Smooth muscle cell (in vitro differentiated cells): ENCODE data around the gene RHCG. TPM values are rescaled to one million over a fixed set of nuclear protein-coding genes. Genes with fewer than 3 reads are reported as not detected.

Source experiments
- DNase-seq: peaks from one replicate; lab custom pipeline; 2025; ENCODE audit not compliant: unreplicated experiment; lab: John Stamatoyannopoulos, UW
- H2AFZ ChIP-seq: fragments of 200-600 bp; sonication (generic); 2 replicates; pipeline ENCODE4 v1.6.0; 2016; ENCODE audit warnings: antibody characterized with exemption, low read depth, mild to moderate bottlenecking
- H3F3A ChIP-seq: fragments of 200-600 bp; sonication (generic); 2 replicates; pipeline ENCODE4 v1.6.0; 2017; ENCODE audit warnings: antibody characterized with exemption, low read depth
- H3K27ac ChIP-seq: fragments of 200-600 bp; sonication (generic); 2 replicates; pipeline ENCODE4 v1.5.1; 2016; ENCODE audit warnings: low read depth, mild to moderate bottlenecking
- H3K27me3 ChIP-seq: fragments of 200-600 bp; sonication (generic); 2 replicates; pipeline ENCODE4 v1.6.1; 2016; ENCODE audit warnings: low read depth, mild to moderate bottlenecking
- H3K36me3 ChIP-seq: fragments of 200-600 bp; sonication (generic); 2 replicates; pipeline ENCODE4 v1.5.1; 2016; ENCODE audit warnings: low read depth
- H3K4me1 ChIP-seq: fragments of 200-600 bp; sonication (generic); 2 replicates; pipeline ENCODE4 v1.5.1; 2016; ENCODE audit warnings: low read depth
- H3K4me2 ChIP-seq: fragments of 200-600 bp; sonication (generic); 2 replicates; pipeline ENCODE4 v1.6.0; 2016; ENCODE audit warnings: mild to moderate bottlenecking
- H3K4me3 ChIP-seq: fragments of 200-600 bp; sonication (generic); 2 replicates; pipeline ENCODE4 v1.5.1; 2016; ENCODE audit warnings: mild to moderate bottlenecking
- H3K79me2 ChIP-seq: fragments of 200-600 bp; sonication (generic); 2 replicates; pipeline ENCODE4 v1.6.0; 2016; ENCODE audit warnings: low read depth, mild to moderate bottlenecking
- H3K9ac ChIP-seq: fragments of 200-600 bp; sonication (generic); 2 replicates; pipeline ENCODE4 v1.6.0; 2016; ENCODE audit warnings: low read depth
- H3K9me3 ChIP-seq: fragments of 200-600 bp; sonication (generic); replicated peaks from 2 replicates; pipeline ENCODE4 v1.5.1; 2016; ENCODE audit warnings: low read depth
- H4K20me1 ChIP-seq: fragments of 200-600 bp; sonication (generic); 2 replicates; pipeline ENCODE4 v1.6.0; 2016; ENCODE audit warnings: low read depth
- CTCF ChIP-seq: fragments of 200-600 bp; sonication (generic); IDR thresholded peaks from 2 replicates; pipeline ENCODE4 v1.5.1; 2017; ENCODE audit warnings: borderline replicate concordance, mild to moderate bottlenecking, antibody characterized with exemption; ENCODE audit not compliant: insufficient read depth, poor library complexity, severe bottlenecking
- WGBS: methylation state at CpG from one replicate; pipeline ENCODE4 v1.1.7; 2016; ENCODE audit warnings: low lambda C conversion rate; 5-methylcytosine and 5-hydroxymethylcytosine counted together
- polyA plus RNA-seq: library from polyadenylated mRNA; unstranded; fragments of >200 nt; fragmentation: Nextera tagmentation; extraction: Ambion mirVana; gene quantifications from 2 replicates; pipeline ENCODE4 v1.2.1, GENCODE V29; 2016
- total RNA-seq: library from RNA; depleted of rRNA; stranded (reverse); fragments of >200 nt; gene quantifications from 2 replicates; pipeline ENCODE4 v1.2.3, GENCODE V29; 2014

The RHCG gene
- total and polyA plus RNA-seq, 2 experiments from 2014 or later: 10.9 to 12.0 TPM

GRCh38 chr15:89459271-89460038 lies 36.9 kb downstream of the RHCG start:
- H2AFZ ChIP-seq: no peak overlapping the region
- H3K9ac ChIP-seq: no peak overlapping the region
- no peaks in the 10 kb centered on the region for H3K36me3 ChIP-seq
- H3K4me2 ChIP-seq: no peak overlapping the region
- H3K9me3 ChIP-seq: no peaks in the 10 kb centered on the region
- H3K4me3 ChIP-seq: no peak overlapping the region
- no peaks in the 10 kb centered on the region for H3K79me2 ChIP-seq
- no peaks in the 10 kb centered on the region for H4K20me1 ChIP-seq
- no peaks in the 10 kb centered on the region for H3F3A ChIP-seq
- no peak for TF ChIP-seq CTCF
- DNase-seq: no peak
- no peak overlapping the region for H3K27ac ChIP-seq
- H3K4me1 ChIP-seq: peaks cover 8% of the 10 kb centered on the region
- WGBS: 79% methylated on average over 2 of the region's 2 CpGs
- peaks cover 4% of the 10 kb centered on the region for H3K27me3 ChIP-seq

GRCh38 chr15:89458440-89458839 lies 37.9 kb downstream of the RHCG start:
- Histone ChIP-seq H3K27me3 (peaks cover 11% of the 10 kb centered on the region), H3K27ac (no peak overlapping the region), H2AFZ (no peak overlapping the region), H4K20me1 (no peaks in the 10 kb centered on the region), H3K79me2 (no peaks in the 10 kb centered on the region), H3K4me1 (peaks cover 8% of the 10 kb centered on the region), H3K4me2 (no peak overlapping the region), H3F3A (no peaks in the 10 kb centered on the region), H3K36me3 (no peaks in the 10 kb centered on the region), H3K9ac (no peak overlapping the region), H3K4me3 (no peak overlapping the region), H3K9me3 (no peaks in the 10 kb centered on the region)
- no peak for TF ChIP-seq CTCF
- WGBS: 65% methylated on average over 4 of the region's 4 CpGs
- DNase-seq: no peak

- H3K4me3 ChIP-seq: no peak overlapping the region
- H3K4me2 ChIP-seq: no peak overlapping the region
- no peaks in the 10 kb centered on the region for H3F3A ChIP-seq
- H2AFZ ChIP-seq: no peak overlapping the region
- H3K79me2 ChIP-seq: no peaks in the 10 kb centered on the region
- H3K9me3 ChIP-seq: no peaks in the 10 kb centered on the region
- no peak for TF ChIP-seq CTCF
- H3K27ac ChIP-seq: no peak overlapping the region
- DNase-seq: no peak
- peaks cover 15% of the 10 kb centered on the region for H3K27me3 ChIP-seq
- peaks cover 8% of the 10 kb centered on the region for H3K4me1 ChIP-seq
- H4K20me1 ChIP-seq: no peaks in the 10 kb centered on the region
- no peaks in the 10 kb centered on the region for H3K36me3 ChIP-seq
- no peak overlapping the region for H3K9ac ChIP-seq
Observed at GRCh38 chr15:89457086-89457485, 39.3 kb downstream of the RHCG start.

GRCh38 chr15:89455535-89455934 lies 40.8 kb downstream of the RHCG start:
- H3K9ac ChIP-seq: no peak overlapping the region

More at GRCh38 chr15:89455535-89455934, 40.8 kb downstream of the RHCG start:
- H4K20me1 ChIP-seq: no peaks in the 10 kb centered on the region
- no peak for TF ChIP-seq CTCF
- no peak overlapping the region for H3K4me3 ChIP-seq
- WGBS: 93% methylated on average over 1 of the region's 1 CpG
- no peaks in the 10 kb centered on the region for H3K9me3 ChIP-seq
- no peak overlapping the region for H3K4me2 ChIP-seq
- no peak overlapping the region for H3K27ac ChIP-seq
- H3K4me1 ChIP-seq: peaks cover 8% of the 10 kb centered on the region
- H2AFZ ChIP-seq: no peak overlapping the region
- H3K36me3 ChIP-seq: no peaks in the 10 kb centered on the region
- H3F3A ChIP-seq: no peaks in the 10 kb centered on the region
- no peak for DNase-seq
- H3K27me3 ChIP-seq: peaks cover 19% of the 10 kb centered on the region
- H3K79me2 ChIP-seq: no peaks in the 10 kb centered on the region
